ENCODE data around the gene SKP2. TPM values are rescaled to one million over a fixed set of nuclear protein-coding genes. Genes with fewer than 3 reads are reported as not detected.
"Not testable (repeated sequence)": the region's sequence is repeated elsewhere in the genome, so short reads cannot be mapped to it uniquely, and the experiment has no call there.

Gene SKP2
- polyA plus RNA-seq, 3 donors: 2.3 to 7.9 (median 4.0) TPM

DNA sequence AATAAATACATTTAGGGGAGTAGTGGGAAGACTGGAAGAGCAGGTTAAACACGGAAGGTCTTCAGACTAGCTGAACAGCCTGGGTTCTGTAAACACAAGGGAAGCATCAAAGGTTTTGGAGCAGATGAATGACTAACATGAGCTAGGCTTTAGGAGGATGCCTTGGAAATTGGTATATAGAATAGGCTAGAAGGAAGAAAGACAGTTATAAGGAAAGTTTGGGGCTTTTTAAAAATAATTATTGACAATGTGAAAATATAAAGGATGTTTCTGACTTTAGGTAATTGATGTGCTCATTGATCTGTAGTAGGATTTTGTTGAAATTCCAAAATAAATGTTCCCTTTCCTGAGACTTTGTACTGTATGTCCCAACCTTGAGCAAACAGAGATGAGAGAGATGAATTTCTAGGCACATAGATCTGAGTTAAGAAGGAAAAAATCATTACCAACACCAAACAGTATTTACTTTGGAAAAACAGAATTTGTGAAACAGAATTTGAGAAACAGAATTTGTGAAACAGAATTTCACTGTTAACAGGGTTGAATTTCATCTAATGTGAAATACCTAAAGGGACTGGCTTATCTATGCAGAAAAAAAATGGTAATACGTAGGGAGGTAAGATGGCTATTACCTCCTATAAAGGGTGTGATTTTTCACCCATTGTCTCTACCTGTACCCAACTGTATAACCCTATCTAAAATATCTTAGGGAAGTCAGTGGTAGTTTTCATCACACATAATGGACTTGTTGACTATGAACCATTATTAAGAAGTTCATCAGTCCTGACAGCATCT lies 28.8 kb downstream of the SKP2 start:
- 88 to 93% (median 93%) methylated on average over 2 of the region's 2 CpGs for WGBS, 3 donors
- H3K27ac ChIP-seq (ENCODE audit: low read depth, low read length): no peak overlapping the region

DNA sequence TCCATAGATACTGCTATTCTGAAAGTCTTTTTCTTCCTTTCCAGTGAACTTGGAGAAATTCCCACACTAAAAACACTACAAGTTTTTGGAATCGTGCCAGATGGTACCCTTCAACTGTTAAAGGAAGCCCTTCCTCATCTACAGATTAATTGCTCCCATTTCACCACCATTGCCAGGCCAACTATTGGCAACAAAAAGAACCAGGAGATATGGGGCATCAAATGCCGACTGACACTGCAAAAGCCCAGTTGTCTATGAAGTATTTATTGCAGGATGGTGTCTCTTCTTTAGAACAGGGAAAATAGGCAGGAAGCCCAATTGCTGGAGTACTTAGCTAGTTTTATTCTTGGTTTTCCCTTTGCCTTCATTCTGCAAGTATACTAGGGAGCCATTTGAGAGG lies 29.9 kb downstream of the SKP2 start:
- WGBS, 3 donors: 67 to 73% (median 69%) methylated on average over 2 of the region's 2 CpGs

DNA sequence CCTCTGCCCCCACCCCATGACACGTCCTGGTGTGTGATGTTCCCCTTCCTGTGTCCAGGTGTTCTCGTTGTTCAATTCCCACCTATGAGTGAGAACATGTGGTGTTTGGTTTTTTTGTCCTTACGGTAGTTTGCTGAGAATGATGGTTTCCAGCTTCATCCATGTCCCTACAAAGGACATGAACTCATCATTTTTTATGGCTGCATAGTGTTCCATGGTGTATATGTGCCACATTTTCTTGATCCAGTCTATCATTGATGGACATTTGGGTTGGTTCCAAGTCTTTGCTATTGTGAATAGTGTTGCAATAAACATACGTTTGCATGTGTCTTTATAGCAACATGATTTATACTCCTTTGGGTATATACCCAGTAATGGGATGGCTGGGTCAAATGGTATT lies 32.5 kb downstream of the SKP2 start:
- not testable (repeated sequence) for H3K27ac ChIP-seq (ENCODE audit: low read depth, low read length)
- WGBS, 3 donors: 89 to 97% (median 90%) methylated on average over 2 to 4 of the region's 4 CpGs

More for the DNA sequence above, 29.9 kb downstream of the SKP2 start:
- H3K27ac ChIP-seq (ENCODE audit: low read depth, low read length): no peak overlapping the region

DNA sequence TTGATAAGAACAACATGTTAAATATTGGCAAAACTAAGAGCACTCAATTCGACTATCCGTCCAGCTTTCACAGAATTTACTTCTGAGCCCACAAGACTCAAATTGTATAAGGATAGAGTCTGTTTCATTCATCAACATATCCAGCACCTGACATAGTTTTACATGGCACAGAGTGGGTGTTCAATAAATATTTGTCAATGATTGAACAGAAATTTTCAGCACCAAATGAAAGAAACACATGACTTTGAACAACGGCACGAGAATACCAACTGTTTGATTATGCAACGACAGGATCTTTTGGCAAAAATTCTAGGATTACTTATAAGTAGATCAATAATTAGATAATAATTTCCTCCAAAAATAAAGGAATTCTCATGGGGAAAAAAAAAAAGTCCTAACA lies 41.8 kb downstream of the SKP2 start:
- WGBS, 3 donors: 67 to 97% (median 96%) methylated on average over 5 of the region's 5 CpGs
- H3K27ac ChIP-seq (ENCODE audit: low read depth, low read length): no peak overlapping the region

DNA sequence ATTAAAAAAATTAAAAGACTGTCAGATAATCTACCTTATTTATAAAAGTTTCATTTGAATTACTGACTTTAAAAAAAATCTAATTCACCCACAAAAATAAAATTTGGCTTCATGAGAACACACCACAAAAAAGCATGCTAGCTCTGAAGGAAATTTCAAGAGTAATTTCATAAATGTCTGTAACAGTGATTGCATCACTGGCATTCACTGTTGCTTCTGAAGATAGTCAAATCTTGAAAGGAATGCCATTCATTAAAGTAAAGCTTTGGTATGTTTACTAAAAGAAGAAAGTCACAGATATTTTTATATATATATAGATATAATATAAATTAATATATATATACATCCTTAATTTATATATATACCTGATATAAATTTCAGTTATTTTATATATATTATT lies 46.4 kb downstream of the SKP2 start:
- no peak overlapping the region for H3K27ac ChIP-seq (ENCODE audit: low read depth, low read length)

DNA sequence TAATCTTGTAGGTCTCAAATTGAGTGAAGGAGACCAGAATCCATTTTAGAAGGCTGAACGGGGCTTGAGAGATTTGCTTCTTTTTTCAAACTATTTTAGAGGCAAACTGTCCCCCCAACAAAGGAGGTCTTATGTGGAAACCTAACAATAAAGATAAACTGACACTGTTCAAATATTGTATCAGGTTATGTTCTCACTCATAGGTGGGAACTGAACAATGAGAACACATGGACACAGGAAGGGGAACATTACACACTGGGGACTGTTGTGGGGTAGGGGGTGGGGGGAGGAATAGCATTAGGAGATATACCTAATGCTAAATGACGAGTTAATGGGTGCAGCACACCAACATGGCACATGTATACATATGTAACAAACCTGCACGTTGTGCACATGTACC lies 46.9 kb downstream of the SKP2 start:
- H3K27ac ChIP-seq (ENCODE audit: low read depth, low read length): not testable (repeated sequence)
- 56 to 94% (median 85%) methylated on average over 2 to 3 of the region's 3 CpGs for WGBS, 3 donors

DNA sequence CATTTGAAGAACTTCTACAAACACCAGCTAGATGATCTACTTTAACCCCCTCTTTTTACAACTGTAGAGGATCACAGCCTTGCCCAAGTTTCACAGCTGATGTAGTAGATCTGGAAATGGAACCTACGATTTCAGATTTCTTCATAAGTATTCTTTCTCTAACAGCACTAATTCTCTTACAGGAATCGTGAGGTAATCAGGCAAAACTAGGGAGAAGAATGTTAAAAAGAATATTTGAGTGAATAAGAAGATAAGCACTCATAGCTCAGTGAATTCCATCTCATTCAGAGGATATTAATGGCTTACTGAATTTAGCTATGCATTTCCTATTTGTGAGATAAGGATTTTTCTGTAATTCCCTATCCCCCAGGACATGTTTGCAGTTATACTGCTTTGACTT lies 47.7 kb downstream of the SKP2 start:
- 70 to 80% (median 72%) methylated on average over 2 of the region's 2 CpGs for WGBS, 3 donors
- H3K27ac ChIP-seq (ENCODE audit: low read depth, low read length): no peak overlapping the region

DNA sequence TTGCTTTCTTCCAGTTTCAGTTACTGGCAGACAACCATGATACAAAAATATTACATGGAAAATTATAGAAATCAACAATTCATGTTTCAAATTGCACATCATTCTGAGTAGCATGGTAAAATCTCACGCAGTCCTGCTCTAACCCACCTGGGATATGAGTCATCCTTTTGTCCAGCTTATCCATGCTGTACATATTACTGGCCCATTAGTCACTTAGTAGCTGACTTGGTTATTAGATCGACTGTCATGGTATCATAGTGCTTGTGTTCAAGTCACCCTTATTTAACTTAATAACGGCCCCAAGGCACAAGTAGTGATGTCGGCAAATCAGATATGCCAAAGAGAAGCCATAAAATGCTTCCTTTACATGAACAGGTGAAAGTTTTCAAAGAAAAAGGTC lies 48.6 kb downstream of the SKP2 start:
- H3K27ac ChIP-seq (ENCODE audit: low read depth, low read length): no peak overlapping the region
- 86 to 88% (median 88%) methylated on average over 4 of the region's 4 CpGs for WGBS, 3 donors

DNA sequence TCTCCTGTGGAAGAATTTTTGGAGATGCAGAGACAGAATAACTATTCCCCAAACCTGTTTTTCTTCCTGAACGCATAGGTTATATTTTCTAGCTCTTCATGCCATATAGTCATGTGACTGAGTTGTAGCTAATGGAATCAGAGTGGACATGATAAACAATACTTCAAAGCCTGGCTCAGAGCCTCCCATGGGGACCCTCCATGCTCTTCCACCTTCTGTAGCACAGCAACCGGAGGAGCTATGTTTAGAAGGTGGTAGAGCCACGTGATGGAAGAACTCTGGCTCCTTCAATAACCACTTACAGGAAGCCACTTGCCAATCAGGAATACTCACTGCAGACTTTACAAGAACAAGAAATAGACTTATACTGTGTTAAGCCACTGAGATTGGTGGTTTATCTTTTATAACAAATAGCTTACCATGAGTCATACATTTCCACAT lies 50.6 kb downstream of the SKP2 start:
- H3K27ac ChIP-seq (ENCODE audit: low read depth, low read length): no peak overlapping the region
- WGBS, 3 donors: 56 to 65% (median 63%) methylated on average over 3 of the region's 3 CpGs

DNA sequence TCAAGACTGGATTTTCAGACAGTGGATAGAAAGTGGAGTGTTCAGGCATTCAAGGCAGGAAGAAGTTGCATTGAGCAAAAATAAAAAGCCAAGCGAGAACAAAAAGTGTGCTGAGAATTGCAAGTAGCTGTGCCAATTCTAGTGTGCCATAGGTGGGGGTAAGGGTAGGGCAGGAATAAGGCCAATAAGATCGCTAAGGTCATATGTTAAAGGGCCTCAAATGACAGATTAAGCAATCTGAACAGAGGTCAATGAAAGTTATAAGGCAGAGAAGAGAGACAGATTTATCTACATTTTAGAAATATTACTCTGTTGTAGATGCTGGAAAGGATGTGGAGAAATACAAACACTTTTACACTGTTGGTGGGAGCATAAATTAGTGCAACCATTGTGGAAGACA lies 53.4 kb downstream of the SKP2 start:
- 84 to 94% (median 90%) methylated on average over 2 of the region's 2 CpGs for WGBS, 3 donors
- H3K27ac ChIP-seq (ENCODE audit: low read depth, low read length): no peak overlapping the region

DNA sequence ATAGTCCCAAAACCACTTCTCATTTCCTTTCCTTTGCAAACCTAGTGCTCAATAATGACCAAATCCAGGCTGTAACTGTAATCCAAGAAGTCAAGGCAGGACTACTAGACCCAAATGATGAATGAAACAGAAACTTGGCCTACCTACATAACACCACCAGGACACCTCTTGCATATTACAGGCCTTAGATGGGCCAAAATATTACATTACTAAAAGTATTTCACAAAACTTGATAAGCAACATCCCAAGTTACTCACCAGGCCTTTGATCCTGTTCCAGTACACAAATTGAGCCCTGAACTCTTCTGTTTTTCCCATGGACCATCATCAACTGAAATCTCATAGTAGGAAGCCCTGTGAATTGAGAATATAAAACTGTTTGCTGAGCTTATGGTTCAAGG lies 55.0 kb downstream of the SKP2 start:
- H3K27ac ChIP-seq (ENCODE audit: low read depth, low read length): no peak overlapping the region

DNA sequence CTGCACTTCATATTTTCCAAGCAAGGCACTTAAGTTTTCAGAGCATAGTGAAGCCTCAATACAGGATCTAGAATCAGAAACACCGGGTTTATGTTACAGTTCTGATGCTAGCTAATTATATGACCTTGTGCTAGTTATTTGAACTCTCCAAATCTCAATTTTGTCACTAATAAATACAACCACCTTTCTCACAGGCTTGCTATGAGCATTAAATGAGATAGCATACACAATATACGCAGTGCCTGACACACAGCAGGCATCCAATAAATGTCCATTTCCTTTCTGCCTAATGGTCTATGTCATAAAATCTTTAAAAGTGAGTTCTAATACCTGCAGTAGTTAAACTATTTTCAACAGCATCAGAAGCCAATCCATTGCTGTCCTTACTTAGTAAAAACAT lies 56.9 kb downstream of the SKP2 start:
- H3K27ac ChIP-seq (ENCODE audit: low read depth, low read length): no peak overlapping the region
- WGBS, 3 donors: 93 to 99% (median 96%) methylated on average over 2 of the region's 2 CpGs

DNA sequence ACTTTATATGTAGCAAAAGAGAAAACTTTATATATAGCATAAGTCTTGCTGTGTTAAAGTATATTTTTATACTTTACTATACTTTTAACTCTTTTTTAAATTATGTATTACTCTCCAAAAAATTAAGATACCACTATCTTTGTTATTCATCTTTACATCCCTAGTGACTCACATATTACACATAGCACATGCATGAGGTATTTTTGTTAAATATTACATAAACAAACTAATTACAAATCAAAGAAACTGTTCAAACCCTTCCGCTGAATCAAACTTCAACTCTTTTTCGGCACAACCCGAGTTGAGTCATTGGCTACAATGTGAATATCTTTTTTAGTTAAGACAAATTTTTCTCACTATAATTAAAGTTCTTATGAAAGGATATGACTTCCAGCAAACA lies 57.8 kb downstream of the SKP2 start:
- 95 to 97% (median 96%) methylated on average over 3 of the region's 3 CpGs for WGBS, 3 donors
- H3K27ac ChIP-seq (ENCODE audit: low read depth, low read length): no peak overlapping the region

DNA sequence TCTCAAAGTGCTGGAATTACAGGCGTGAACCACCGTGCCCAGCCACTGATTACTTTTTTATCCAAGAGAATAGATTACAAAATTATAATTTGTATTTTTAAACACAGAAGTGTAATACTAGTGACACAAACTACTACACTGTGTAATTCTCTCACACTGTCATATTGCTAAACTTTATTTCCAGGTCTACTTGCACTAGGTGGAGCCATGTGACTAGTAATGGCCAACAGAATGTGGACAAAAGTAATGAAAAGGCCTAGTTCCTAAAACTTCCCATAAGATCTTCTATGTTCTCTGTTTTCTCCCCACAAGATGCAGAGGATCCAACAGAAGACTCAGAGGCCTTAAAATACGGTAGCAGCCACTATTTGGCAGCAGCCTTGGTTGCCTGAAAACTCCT lies 62.5 kb downstream of the SKP2 start:
- WGBS, 3 donors: 84 to 92% (median 88%) methylated on average over 3 of the region's 3 CpGs
- no peak overlapping the region for H3K27ac ChIP-seq (ENCODE audit: low read depth, low read length)

DNA sequence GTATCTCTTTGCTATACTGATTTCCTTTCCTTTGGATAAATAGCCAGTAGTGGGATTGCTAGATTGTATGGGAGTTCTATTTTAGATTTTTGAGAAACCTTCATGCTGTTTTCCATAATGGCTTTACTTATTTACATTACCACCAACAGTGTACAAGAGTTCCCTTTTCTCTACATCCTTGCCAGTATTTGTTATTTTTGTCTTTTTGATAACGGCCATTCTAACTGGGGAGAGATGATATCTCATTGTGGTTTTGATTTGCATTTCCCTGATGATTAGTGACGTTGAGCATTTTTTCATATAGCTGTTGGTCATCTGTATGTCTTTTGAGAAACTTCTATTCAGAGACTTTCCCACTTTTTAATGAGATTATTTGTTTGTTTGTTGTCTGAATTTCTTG lies 64.0 kb downstream of the SKP2 start:
- WGBS, 3 donors: 61 to 80% (median 62%) methylated on average over 2 of the region's 2 CpGs
- no peak overlapping the region for H3K27ac ChIP-seq (ENCODE audit: low read depth, low read length)

DNA sequence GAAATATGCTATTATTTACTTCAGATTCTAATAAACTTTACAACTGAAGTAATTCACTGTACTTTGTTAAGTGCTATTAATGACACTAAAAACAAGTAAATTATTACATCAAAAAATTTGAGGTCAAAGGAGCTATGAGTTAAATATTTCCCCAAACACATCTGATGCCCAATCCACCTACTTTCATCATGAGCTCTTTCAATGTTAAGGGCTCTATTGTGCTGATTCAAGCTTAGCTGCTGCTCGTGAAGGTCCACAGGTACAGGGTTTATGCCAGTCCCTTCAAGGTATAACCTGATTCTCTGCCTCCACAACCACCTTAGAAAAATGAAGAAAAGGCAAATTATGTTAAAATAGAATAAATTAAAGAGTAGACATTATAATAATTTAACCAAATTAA lies 65.7 kb downstream of the SKP2 start:
- H3K27ac ChIP-seq (ENCODE audit: low read depth, low read length): no peak overlapping the region
- WGBS, 3 donors: 67 to 92% (median 89%) methylated on average over 1 of the region's 1 CpG

DNA sequence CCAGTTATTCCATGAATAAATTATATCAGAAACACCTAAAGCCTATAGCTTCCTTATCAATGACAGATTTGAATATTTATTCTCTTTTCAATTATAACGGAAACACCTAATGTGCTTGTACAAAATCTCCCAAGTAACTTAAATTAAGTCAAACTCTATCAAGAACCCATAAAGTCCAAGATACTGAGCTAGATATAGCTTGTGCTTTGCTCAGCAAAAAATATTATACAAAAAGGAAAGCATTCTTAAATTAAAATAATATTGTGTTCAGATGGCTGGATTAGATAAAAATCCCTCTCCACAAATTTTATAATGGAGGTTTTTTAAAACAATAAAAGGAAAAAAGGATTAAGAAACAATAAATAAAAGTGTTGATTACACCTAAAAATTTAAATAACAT lies 66.1 kb downstream of the SKP2 start:
- no peak overlapping the region for H3K27ac ChIP-seq (ENCODE audit: low read depth, low read length)
- 71 to 100% (median 92%) methylated on average over 1 of the region's 1 CpG for WGBS, 3 donors

DNA sequence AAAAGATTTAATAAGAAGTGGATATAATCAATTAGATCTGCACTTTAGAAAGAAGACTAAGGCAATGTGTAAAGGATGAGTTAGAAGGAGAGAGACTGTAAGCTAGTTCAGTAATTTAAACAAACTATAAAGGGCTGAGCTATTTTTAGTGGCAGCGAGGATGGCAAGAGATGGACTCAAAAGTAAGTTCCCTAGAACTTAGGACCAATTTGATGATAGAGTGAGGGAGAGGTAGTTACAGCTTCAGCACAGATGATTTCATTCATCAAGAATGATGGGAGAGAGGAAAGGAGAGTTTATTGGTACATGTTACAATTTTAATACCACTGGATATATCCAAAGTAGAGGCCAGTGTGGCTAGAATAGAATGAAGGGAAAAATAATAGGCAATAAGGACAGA lies 70.7 kb downstream of the SKP2 start:
- H3K27ac ChIP-seq (ENCODE audit: low read depth, low read length): no peak overlapping the region
- 96 to 100% (median 97%) methylated on average over 1 of the region's 1 CpG for WGBS, 3 donors

DNA sequence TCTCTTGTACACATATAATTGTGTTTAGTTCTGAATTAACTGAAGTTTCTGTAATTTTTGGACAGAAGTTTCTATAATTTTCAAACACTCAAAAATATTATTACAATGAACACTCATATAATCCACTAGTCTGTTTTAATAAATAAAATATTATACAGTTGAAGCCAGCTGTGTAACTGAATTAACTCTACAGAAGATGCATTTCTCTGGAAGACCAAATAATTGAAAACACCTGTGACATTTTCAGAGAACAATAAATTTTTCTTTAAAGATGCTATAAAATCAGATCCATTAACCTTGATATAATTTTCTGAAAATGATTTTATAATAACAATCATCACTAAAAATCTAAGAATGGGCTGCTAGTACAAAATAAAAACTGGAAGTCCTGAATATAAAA lies 75.1 kb downstream of the SKP2 start:
- H3K27ac ChIP-seq (ENCODE audit: low read depth, low read length): no peak overlapping the region

DNA sequence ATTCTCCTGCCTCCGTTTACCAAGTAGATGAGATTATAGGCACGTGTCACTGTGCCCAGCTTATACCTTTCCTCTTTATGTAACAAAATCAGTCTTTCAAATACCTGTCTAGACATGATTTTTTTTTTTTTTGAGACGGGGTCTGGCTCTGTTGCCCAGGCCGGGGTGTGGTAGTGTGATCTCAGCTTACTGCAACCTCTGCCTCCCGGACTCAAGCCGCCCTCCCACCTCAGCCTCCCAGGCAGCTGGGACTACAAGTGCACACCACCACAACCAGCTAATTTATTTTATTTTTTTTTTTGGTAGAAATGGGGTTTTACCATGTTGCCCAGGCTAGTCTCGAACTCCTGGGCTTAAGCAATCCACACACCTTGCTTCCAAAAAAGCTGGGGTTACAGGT lies 76.6 kb downstream of the SKP2 start:
- no peak overlapping the region for H3K27ac ChIP-seq (ENCODE audit: low read depth, low read length)
- 89 to 97% (median 95%) methylated on average over 7 of the region's 7 CpGs for WGBS, 3 donors
